ENCODE data around the gene CXCL3.
"Not testable (repeated sequence)": the region's sequence is repeated elsewhere in the genome, so short reads cannot be mapped to it uniquely, and the experiment has no call there.

CXCL3 gene

GRCh38 chr4:74038425-74039314 is at the start of gene CXCL3:
CXCL3 (minus strand) TSS chr4:74038689; CDS start chr4:74038611, 78 bp downstream.
- peak; percentile 84 for DNase-seq (ENCODE audit: low read depth)

- no peak for DNase-seq (ENCODE audit: low read depth)
Observed at GRCh38 chr4:74087481-74087880, 49.0 kb upstream of the CXCL3 start.

GRCh38 chr4:74085669-74086068 is 47.2 kb upstream of the CXCL3 start:
- DNase-seq (ENCODE audit: low read depth): no peak

- DNase-seq (ENCODE audit: low read depth): no peak
Observed at GRCh38 chr4:74084984-74085383, 46.5 kb upstream of the CXCL3 start.

- no peak for DNase-seq (ENCODE audit: low read depth)
Observed at GRCh38 chr4:74083546-74083945, 45.1 kb upstream of the CXCL3 start.

GRCh38 chr4:74081035-74081434 is 42.5 kb upstream of the CXCL3 start:
- DNase-seq (ENCODE audit: low read depth): no peak

GRCh38 chr4:74080351-74080750 is 41.9 kb upstream of the CXCL3 start:
- not testable (repeated sequence) for DNase-seq (ENCODE audit: low read depth)

- not testable (repeated sequence) for DNase-seq (ENCODE audit: low read depth)
Observed at GRCh38 chr4:74079024-74079423, 40.5 kb upstream of the CXCL3 start.

- DNase-seq (ENCODE audit: low read depth): no peak
Observed at GRCh38 chr4:74073358-74073757, 34.9 kb upstream of the CXCL3 start.

- DNase-seq (ENCODE audit: low read depth): no peak
Observed at GRCh38 chr4:74072739-74073138, 34.2 kb upstream of the CXCL3 start.

- DNase-seq (ENCODE audit: low read depth): no peak
Observed at GRCh38 chr4:74067586-74067985, 29.1 kb upstream of the CXCL3 start.

GRCh38 chr4:74066232-74066631 is 27.7 kb upstream of the CXCL3 start:
- DNase-seq (ENCODE audit: low read depth): no peak

- DNase-seq (ENCODE audit: low read depth): no peak
Observed at GRCh38 chr4:74065115-74065642, 26.7 kb upstream of the CXCL3 start.

- DNase-seq (ENCODE audit: low read depth): no peak
Observed at GRCh38 chr4:74063859-74064258, 25.4 kb upstream of the CXCL3 start.

GRCh38 chr4:74062953-74063352 is 24.5 kb upstream of the CXCL3 start:
- no peak for DNase-seq (ENCODE audit: low read depth)

- no peak for DNase-seq (ENCODE audit: low read depth)
Observed at GRCh38 chr4:74061430-74061829, 22.9 kb upstream of the CXCL3 start.

- no peak for DNase-seq (ENCODE audit: low read depth)
Observed at GRCh38 chr4:74059161-74059829, 20.8 kb upstream of the CXCL3 start.

- no peak for DNase-seq (ENCODE audit: low read depth)
Observed at GRCh38 chr4:74058048-74058651, 19.7 kb upstream of the CXCL3 start.

- no peak for DNase-seq (ENCODE audit: low read depth)
Observed at GRCh38 chr4:74057588-74057987, 19.1 kb upstream of the CXCL3 start.

- DNase-seq (ENCODE audit: low read depth): peak; percentile 88
Observed at GRCh38 chr4:74056858-74057562, 18.5 kb upstream of the CXCL3 start.

GRCh38 chr4:74056114-74056857 is 17.8 kb upstream of the CXCL3 start:
- peak; percentile 87 for DNase-seq (ENCODE audit: low read depth)

Measured in ELR (cell line).